NCI-H1436 treated with DMSO at 0.1 percent for 48 hours (cell line): ENCODE results near the gene TRNP1.
A peak's percentile ranks its signal among the peaks of the same experiment; 100 is the strongest.
"Not testable (repeated sequence)": the region's sequence is repeated elsewhere in the genome, so short reads cannot be mapped to it uniquely, and the experiment has no call there.

ENCODE experiments used
- DNase-seq: peaks from one replicate; lab custom pipeline; 2025; lab: John Stamatoyannopoulos, UW

The TRNP1 gene

GRCh38 chr1:26993237-26994019 is at the start of gene TRNP1:
Gene TRNP1, plus strand, starts transcription at chr1:26993692. Its CDS starts 95 bp downstream, at chr1:26993787.
- no peak for DNase-seq

GRCh38 chr1:26945138-26945537 is 48.4 kb upstream of the TRNP1 start:
- DNase-seq: no peak

GRCh38 chr1:26945728-26946127 is 47.8 kb upstream of the TRNP1 start:
- no peak for DNase-seq

GRCh38 chr1:26946270-26946669 is 47.2 kb upstream of the TRNP1 start:
- DNase-seq: no peak

- DNase-seq: not testable (repeated sequence)
Observed at GRCh38 chr1:26948725-26949057, 44.8 kb upstream of the TRNP1 start.

- no peak for DNase-seq
Observed at GRCh38 chr1:26949266-26949925, 44.1 kb upstream of the TRNP1 start.

GRCh38 chr1:26949926-26950319 is 43.6 kb upstream of the TRNP1 start:
- DNase-seq: no peak

GRCh38 chr1:26950602-26951001 is 42.9 kb upstream of the TRNP1 start:
- DNase-seq: no peak

GRCh38 chr1:26951216-26951615 is 42.3 kb upstream of the TRNP1 start:
- no peak for DNase-seq

- no peak for DNase-seq
Observed at GRCh38 chr1:26951821-26952497, 41.5 kb upstream of the TRNP1 start.

GRCh38 chr1:26953374-26953773 is 40.1 kb upstream of the TRNP1 start:
- DNase-seq: no peak

- no peak for DNase-seq
Observed at GRCh38 chr1:26956321-26956720, 37.2 kb upstream of the TRNP1 start.

- no peak for DNase-seq
Observed at GRCh38 chr1:26957306-26957705, 36.2 kb upstream of the TRNP1 start.

GRCh38 chr1:26959270-26959669 is 34.2 kb upstream of the TRNP1 start:
- DNase-seq: no peak

GRCh38 chr1:26959722-26960624 is 33.5 kb upstream of the TRNP1 start, which contains the start of gene KDF1:
Gene KDF1, minus strand, starts transcription at chr1:26960468. Its CDS starts 8,088 bp downstream, at chr1:26952380.
- DNase-seq: peak; percentile 7

GRCh38 chr1:26960625-26960966 is 32.9 kb upstream of the TRNP1 start:
- no peak for DNase-seq

- DNase-seq: no peak
Observed at GRCh38 chr1:26961826-26962225, 31.7 kb upstream of the TRNP1 start.

- DNase-seq: no peak
Observed at GRCh38 chr1:26965213-26965612, 28.3 kb upstream of the TRNP1 start.

- DNase-seq: no peak
Observed at GRCh38 chr1:26965628-26966027, 27.9 kb upstream of the TRNP1 start.

GRCh38 chr1:26970810-26971209 is 22.7 kb upstream of the TRNP1 start:
- DNase-seq: no peak

GRCh38 chr1:26971590-26971989 is 21.9 kb upstream of the TRNP1 start:
- no peak for DNase-seq

- no peak for DNase-seq
Observed at GRCh38 chr1:26972390-26972789, 21.1 kb upstream of the TRNP1 start.
